ENCODE measurements around the gene PODXL2.

Gene PODXL2

GRCh38 chr3:127711896-127712295 is 82.9 kb downstream of the PODXL2 start:
- DNase-seq: no peak

- no peak for DNase-seq
Observed at GRCh38 chr3:127712461-127712860, 83.5 kb downstream of the PODXL2 start.

- DNase-seq: no peak
Observed at GRCh38 chr3:127712881-127713771, 84.1 kb downstream of the PODXL2 start.

GRCh38 chr3:127714125-127714571 is 85.2 kb downstream of the PODXL2 start:
- no peak for DNase-seq

- no peak for DNase-seq
Observed at GRCh38 chr3:127714866-127715265, 85.9 kb downstream of the PODXL2 start.

- no peak for DNase-seq
Observed at GRCh38 chr3:127715532-127715931, 86.5 kb downstream of the PODXL2 start.

GRCh38 chr3:127716384-127716783 is 87.4 kb downstream of the PODXL2 start:
- peak; percentile 92 for DNase-seq

GRCh38 chr3:127717357-127718244 is 88.6 kb downstream of the PODXL2 start:
- DNase-seq: no peak

GRCh38 chr3:127718245-127718915 is 89.4 kb downstream of the PODXL2 start:
- DNase-seq: no peak

GRCh38 chr3:127718916-127719290 is 89.9 kb downstream of the PODXL2 start:
- DNase-seq: no peak

- DNase-seq: no peak
Observed at GRCh38 chr3:127719369-127719768, 90.4 kb downstream of the PODXL2 start.

- no peak for DNase-seq
Observed at GRCh38 chr3:127720161-127720823, 91.3 kb downstream of the PODXL2 start.

GRCh38 chr3:127720985-127721935 is 92.3 kb downstream of the PODXL2 start:
- DNase-seq: no peak

- peak; percentile 57 for DNase-seq
Observed at GRCh38 chr3:127722091-127722784, 93.3 kb downstream of the PODXL2 start.

Data from eye (tissue), 1 donor.